ENCODE results near the gene RAB44.

RAB44 gene

DNA sequence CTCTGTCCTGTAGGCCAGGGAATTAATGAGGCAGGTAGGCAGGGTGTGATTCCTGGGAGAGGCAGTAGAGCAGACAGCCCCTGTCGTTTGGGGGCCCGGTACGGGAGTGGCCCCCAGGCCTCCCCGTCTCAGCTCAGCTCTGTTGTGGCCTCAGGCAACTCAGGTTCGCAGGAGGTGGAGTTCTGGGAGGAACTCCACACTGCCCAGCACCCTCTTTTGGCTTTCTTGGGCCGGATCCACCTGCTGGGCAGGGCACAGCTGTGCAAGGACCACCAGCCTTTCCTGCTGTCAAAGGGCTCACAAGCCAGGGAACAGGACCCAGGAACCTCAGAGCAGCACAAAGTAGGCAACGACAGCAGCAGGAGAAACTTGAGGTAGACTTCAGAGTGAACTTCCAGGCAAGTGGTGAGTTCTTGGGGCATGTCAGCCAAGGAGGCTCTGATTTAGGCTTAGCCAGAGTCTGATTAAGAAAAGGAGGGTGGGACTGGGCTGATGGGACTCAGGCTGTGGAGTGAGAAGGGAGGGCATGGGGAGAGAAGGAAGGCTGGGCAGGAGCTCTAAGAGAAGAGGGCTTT lies 36.9 kb downstream of the RAB44 start:
- DNase-seq: no peak

DNA sequence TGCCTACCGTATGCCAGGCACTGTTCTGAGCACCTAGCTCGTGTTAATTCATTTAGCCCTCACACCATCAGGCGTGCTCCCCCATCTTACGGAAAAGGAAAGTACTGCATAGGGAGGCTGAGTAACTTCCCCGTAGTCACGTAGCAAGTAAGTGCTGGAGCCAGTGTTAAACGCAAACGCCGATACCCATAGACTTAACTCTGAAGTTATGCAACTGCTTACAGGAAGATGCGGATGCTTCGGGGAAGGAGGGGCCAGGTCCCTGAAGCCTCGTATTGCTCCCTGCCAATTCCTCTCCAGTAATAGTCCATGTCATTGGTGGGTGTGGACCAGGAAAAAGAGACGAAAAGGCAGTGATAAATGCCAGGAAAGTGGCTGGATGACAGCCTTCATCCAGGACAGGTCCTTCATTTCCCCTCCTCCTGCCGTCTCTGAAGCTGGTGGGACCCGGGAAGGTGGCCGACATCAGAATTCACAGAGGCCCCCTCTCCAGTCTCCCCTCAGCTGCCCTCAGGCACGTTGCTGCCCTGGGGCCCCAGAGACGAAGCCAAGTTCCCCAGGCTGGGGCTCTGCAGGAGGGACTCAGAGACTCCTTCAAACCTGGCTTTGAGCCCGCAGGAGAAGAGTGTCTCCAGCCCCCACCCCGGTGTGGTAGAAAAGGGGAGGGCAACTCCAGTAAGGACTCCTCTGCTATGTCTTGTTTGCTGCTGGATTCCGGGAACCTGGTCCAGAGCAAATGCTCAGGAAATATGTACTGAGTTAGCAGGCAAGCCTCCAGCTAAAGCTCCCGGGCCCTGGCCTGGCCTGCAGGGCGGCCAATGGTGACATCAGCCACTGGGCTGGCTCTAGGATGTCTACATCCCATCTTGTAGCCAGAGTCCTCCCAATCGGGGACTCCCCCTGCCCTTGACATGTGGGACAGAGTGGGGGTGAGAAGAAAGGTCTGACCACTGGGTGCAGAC lies 37.8 kb downstream of the RAB44 start:
- no peak for DNase-seq

DNA sequence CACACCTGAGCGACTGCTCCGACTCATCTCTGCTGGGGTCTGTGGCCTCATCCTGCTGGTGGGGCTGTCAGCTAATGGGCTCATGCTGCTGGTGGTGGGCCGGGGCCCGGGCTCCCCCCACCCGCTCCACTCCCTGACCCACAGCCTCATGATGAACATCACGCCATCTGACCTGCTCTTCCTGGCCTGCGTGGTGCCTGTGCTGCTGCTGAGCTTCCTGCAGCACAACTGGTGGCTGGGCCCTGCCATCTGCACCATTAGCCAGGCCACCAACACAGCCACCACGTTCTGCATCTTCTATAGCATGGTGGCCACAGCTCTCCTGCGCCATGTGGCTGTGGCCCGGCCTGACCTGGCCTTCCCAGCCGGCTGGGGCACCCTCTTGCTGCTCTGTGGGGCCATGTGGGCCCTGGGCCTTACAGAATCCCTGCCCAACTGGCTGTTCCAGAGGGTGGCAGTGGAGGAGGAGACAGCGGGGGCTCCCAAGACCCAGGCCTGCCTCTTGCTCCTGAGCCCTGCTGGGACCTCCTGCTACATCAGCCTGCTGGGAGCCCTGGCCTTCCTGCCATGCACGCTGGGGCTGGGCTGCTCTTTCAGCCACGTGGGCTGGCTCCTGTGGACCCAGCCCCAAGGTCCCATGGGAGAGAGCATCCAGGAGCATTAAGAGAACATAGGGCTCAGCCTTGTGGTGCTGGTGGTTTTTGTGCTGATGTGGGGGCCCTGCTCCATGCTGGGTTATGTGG lies 39.6 kb downstream of the RAB44 start:
- DNase-seq: no peak

DNA sequence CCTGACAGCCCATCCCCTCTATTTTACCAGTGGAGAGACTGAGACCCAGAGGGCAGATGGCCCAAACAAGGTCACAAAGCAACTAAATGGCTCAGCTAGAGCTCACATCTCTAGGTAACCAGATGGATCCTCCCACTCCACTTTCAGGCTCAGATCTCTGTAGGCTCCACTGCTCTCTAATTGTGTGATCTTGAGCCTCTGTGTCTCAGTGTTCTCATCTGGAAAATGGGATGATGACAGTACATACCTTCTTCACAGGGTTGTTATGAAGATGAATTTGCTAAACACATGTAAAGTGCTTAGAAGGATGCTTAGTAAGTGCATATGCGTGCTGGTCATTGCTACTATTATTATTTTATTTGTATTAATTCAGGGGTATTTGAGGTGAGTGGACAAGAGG lies 40.5 kb downstream of the RAB44 start:
- DNase-seq: no peak

DNA sequence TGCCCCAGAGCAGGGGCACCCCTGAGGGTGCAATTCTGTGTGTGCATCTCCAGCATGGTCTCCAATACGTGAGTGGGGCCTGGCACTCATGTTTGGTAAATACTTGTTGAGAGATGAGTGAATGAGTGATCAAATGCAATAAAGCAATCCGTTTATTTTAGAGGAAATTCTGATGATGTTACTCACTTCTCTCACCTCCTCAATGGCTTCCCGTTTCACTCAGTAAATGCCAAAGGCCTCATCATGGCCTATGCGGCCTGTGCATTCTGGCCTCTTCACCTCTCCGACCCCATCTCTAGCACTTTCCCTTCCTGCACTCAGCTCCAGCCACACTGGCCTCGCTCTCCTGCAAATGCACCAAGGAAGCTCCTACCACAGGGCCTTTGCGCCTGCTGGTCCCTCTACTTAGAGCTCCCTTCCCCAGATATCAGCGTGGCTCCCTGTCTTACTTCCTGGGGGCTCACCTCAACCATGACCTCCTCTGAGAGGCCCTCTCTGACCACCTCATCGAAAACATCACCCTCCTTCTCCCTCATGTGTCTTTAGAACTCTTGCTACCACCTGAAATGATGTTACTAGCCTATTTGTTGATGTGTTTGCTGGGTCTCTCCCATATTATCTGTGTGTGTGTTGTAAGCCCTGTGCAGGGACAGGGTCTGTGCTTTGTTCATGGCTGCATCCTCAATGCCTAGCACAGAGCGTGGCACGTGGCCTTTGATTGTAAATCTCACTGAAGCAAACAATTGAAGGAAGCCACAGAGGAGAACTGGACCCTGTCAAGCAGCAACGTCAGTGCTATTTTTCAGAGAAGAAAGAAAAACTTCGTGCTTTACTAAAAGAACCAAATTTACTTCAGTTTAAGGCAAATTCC lies 42.6 kb downstream of the RAB44 start:
- no peak for DNase-seq

DNA sequence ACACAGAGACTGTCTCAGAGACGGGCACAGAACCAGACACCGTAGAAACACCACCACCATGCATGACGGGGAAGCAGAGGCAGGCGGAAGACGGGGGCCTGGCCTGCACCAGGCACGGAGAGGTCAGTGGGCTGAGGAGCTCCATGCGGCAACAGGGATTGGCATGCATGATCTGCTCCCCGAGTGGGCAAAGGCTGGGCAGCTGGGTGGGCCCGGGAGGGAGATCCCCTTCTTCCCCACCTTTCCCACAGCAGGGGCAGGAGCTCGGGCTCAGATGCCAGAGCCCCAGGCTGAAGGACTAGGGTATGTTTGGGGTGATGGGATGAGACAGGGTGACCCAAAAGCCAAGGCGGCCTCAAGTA lies 43.2 kb downstream of the RAB44 start:
- no peak for DNase-seq

DNA sequence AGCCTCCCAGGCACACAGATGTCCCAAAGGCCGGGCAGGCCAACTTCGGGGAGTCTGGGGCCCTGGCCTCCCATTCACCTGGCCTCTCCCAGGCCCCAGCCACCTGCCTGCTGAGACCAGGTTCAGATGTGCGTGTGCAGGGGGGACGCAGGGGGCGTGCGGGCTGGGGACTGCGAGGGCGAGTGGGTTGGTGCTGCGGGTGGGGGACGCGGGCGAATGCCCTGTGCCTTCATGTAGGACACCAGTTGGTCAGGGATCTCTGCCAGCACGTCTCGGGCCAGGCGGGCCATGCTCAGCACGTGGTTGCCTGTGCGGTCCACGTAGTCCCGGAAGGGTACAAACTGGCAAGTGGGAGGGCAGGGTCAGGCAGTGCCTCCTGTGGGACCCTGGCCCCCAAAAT lies 44.5 kb downstream of the RAB44 start:
- DNase-seq: no peak

DNA sequence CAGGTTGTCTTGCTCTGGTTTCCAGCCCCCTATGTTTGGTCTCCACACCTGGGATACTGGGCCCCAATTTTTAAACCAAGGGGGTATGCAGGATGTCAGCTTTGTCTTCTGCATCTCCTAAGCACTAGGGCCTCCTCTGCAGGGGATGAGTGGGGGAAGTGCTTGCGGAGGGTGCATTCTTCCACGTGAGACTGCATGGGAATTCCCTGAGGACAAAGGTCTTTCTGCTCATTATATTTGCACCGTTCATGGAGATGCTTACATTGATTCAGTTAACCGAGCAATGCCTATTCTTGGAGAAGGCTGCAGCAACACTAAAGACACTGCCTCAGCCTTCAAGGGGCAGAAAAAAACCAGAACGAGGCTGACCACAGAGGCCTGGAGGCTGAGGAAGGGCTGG lies 45.4 kb downstream of the RAB44 start:
- no peak for DNase-seq

DNA sequence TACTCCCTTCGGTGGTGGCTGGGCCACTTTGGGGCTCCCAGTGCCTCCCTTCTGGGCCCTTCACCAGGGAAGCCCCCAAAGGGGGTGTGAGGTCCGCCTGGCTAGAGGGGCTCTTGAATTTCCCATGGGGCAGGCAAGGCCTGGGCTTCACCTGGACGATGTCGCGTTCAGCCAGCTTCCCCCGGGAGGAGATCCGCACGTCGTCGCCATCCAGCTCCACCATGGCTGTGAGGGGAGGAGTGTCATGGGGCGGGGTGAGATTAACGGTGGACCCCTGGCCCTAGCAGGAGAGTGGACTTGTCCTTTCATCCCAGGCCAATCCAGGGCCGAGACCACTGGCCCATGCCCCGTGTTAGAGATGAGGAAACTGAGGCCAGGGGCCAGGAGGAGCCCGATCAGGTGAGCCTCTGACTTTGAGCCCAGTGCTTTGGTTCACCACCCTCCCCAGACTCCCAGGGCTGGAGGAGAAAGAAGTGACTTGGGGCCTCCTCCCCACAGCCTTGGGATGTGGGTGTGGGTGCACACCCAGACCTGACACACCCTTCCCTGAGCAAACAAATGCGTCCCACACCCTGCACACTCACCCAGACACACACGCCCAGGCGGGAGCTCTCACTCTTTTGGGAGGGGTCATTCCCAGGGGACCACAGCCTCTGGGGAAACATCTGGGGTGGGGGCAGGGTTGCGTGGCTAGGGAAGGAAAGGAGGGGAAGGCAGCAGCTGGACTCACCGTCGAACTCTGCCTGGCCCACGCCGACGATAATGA lies 46.1 kb downstream of the RAB44 start:
- DNase-seq: no peak

DNA sequence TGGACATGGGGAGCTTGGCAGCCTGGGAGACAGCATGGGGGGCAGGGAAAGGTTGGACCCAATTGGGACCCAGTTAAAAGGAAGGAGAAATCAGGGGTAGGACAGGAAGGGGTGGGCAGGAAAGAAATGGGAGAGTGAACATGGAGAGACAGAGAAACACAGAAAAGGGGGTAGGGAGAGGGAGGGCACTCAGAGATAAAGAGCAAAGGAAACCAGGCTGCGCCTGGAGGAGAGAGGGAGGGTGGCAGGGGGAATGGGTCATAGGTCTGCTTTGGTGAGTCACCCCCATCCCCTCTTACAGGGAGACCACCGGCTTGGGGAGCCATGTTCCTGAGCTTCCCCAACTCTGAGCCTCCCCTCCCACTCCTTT lies 46.7 kb downstream of the RAB44 start:
- no peak for DNase-seq

DNA sequence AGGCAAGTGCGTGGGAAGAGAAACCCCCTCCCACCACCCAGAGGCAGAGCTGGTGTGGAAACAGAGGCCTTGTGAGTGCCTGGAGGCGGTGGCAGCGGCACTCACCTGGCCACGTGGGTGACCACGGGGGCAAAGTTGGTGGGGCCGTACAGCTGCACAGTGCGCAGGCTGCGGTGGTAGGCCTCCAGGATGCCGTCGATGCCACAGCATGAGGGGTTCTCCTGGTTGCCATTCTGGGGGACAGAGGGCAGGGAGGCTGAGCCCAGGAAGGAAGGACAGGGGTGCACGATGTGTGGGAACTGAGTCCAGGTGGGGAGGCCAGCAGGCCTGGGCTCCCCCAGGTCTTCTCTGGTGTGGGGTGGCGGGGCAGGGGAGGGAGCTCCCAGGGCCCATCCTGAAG lies 47.7 kb downstream of the RAB44 start:
- no peak for DNase-seq

DNA sequence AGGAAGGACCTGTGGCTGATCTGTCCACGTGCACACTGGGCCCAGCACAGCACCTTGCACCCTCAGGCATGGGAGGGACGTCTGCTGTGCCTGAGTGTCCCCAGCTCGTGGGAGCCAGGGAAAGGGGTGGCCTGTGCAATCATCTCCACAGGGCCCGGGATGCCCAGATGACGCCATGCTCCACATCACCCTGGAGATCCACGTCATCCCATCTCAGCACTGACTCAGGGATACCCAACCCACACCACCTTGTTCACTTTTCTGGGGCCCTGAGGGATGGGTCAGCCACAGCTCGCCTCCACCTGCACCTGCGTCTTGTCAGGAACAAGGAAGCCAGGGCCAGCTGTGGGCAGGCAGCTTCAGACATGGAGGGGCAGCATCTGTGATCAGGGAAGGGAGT lies 48.2 kb downstream of the RAB44 start:
- DNase-seq: no peak

DNA sequence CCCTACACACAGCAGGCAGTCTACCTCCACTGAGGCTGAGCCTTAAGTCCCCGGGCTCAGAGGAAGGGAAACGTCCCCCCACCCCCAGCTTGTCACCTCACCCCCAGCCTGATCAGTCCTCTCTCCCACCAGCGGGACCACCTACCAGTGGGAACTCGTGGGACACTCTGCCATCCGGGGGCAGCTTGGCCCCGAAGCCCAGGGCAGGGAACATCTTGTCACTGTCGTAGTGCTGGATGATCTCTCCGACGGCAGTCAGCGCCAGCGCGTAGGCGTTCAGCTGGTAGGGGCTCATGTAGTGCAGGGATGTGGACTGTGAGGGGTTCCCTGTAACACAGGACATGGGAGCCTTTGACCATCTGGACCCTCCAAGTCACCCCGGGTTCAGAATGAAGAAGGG lies 48.6 kb downstream of the RAB44 start:
- DNase-seq: no peak

DNA sequence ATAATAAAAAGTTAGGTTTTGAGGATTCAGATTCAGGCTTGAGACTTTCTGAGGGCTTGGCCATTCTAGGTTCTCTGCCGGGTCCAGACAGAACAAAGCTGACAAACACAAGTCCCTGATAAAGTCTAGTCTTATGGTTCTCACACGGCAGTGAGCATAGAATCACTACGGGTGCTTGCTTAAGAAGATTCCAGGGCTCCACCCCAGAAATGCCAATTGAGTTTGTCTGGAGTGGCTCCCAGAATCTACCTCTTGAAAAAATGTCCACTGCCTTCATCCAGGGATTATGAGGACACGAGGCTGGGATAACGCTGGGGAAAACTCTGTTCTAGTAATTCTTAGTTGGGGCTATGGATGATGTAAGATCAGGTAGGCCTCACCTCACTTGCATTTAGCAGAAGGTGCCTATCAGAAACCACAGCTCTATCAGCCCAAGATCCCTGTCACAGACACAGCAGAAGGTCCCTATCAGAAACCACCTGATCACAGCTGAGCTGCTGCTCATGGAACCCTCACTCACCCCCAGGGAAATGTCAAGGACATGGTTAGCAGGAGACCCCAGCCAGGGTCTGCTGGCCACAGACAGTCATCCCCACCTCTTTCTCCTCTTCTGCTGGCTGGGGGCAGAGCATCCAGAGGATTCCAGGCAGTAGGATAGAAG lies 52.3 kb downstream of the RAB44 start:
- DNase-seq: no peak

DNA sequence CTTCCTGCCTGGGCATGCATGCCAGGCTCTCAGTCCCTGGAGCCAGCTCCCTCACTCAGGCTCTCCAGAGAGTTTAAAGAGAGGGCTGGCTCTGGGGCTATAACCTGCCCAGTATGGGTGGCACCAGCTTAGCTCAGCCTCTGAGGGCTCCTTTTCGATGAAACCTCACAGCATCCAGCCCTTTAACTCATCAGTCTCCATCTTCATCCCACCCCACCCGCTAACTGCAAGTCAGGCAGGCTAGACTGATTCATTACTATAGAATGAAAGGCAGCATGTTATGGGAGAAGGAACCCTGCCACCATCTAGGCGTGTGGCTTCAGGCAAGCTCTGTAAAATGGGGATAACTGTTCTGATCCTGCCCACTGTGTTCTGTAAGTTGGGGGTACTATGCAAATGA lies 53.5 kb downstream of the RAB44 start:
- DNase-seq: no peak

DNA sequence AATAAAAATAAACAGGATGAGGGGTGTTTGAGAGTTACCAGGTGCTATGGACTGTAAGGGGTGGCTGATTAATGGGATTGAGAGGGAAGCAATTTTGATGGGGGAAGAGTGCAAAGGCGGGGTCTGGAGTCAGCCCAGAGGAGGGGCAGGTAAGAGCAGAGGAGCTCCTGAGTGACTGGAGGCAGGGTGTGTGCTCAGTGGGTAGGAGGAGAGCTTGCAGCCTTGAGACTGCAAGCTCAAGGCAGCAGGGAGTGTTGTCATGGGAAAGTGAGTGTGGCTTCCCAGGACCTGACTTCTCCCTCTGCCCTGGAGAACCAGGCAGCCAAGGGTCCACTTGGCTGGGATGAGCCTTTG lies 54.2 kb downstream of the RAB44 start:
- no peak for DNase-seq

DNA sequence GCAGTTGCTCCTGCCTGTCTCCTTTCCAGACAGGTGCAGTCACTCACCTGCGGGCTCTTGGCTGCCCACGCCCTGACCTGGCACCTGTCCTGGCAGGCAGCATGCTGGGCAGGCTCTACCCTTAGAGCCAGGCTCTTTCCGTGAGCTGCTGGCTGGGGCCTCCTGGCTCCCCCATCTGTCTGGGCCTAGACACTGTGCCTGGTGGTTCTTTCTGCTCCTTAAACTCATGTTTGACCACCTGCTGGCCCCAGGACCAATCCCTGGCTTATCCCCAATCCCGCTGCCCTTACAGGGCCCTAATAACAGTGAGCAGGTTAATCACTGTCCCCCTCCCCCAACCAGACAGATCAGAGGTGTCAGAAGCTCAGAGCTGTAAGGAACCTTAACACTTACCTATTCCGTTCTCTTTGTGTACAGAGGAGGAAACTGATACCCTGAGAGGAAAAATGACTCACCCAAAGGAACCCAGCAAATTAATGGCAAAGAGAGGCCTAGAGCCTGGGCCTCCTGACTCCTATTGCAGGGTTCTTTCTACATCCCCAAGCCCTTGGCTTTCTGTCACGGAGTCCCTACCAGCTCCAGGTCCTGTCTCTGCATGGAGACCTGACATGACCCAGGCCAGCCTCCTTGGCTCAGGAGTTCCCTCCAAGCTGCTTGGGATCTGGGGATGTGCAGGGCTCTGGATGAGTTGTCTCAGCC lies 54.7 kb downstream of the RAB44 start:
- DNase-seq: peak; percentile 14

DNA sequence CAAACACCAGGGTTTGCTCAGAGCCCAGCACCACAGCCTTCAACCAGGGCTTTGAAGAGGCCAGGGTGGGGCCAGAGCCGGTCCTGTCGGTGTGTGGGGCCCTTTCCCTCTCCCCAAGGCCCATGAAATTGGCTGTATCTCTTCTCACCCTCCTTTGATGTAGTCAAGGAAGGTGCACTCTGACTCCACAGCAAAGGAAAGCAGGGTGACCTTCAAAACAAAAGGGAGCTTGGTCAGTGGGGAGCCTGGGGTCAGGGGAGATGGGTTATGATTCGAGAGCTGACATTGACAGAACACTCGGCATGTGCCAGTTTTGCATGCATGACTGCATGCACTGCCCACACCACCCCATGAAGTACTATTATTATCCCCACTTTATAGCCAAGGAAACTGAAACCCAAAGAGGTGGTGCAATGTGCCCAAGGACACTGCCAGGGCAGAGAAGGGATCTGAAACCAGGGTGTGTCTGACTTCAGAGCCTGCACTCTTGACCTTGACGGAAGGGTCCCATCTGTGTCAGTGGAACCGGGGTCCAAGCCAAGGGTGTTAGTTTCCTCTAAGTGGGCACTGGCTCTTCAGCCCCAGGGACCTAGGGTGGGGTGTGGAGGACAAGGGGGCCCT lies 55.4 kb downstream of the RAB44 start:
- no peak for DNase-seq

DNA sequence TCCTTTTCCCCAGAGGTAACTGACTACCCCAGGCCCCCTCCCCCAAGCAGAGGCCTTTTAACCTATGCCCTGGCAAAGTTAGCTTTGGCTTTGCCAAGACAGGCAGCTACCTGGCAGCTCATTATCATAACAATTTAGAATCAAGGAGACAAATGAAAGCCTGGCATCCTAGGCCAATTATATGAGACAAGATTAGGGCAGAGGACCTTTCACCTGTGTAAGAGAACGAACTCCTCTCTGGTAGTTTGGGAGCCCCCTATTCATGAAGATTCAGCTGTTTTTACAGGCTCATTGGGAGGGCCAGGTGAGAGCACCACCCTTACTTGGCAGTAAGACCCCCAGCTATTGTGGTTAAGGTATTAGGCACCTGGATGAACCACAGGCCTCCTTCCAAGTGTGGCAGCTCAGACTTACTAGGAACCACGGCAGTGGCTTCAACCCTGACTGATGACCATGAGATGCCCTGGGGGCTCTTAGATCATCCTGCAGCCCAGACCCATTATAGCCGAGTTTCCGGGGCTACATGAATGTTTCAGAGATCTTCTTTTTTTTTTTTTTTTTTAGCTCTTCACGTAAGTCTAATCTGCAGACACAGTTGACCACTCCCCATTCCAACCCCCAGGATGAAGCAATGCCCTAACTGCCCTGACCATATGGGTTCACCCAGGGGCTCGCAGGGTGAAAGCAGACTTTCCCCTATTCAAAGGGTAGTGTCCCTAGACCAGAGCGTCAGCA lies 56.2 kb downstream of the RAB44 start:
- no peak for DNase-seq
